ENCODE results near the gene EIF5A2. TPM values are rescaled to one million over a fixed set of nuclear protein-coding genes. Genes with fewer than 3 reads are reported as not detected.
"Not testable (repeated sequence)": the region's sequence is repeated elsewhere in the genome, so short reads cannot be mapped to it uniquely, and the experiment has no call there.

EIF5A2 gene
- 3.2 TPM for total RNA-seq

- DNase-seq: peak; percentile 92
Observed at GRCh38 chr3:170908235-170909116, at the start of gene EIF5A2. Gene EIF5A2 (minus strand): TSS chr3:170908637. CDS start chr3:170907806, 831 bp downstream.

DNA sequence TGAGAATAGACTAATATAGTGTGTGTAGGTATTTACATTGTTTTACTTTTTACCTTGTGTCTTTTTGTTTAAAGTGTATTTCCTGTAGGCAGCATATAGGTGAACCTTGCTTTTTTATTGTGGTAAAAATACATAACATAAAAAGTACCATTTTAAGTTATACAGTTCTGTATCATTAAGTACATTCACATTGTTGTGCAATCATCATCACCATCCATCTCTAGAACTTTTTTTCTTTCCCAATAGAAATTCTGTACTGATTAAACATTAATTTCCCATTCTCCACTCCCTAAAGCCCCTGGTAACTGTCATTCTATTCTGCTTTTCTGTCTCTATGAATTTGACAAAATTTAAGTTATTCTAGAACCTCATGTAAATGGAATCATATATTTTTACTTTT lies 48.2 kb upstream of the EIF5A2 start:
- no peak for DNase-seq

GRCh38 chr3:170953736-170954135 lies 45.3 kb upstream of the EIF5A2 start:
- no peak for DNase-seq

DNA sequence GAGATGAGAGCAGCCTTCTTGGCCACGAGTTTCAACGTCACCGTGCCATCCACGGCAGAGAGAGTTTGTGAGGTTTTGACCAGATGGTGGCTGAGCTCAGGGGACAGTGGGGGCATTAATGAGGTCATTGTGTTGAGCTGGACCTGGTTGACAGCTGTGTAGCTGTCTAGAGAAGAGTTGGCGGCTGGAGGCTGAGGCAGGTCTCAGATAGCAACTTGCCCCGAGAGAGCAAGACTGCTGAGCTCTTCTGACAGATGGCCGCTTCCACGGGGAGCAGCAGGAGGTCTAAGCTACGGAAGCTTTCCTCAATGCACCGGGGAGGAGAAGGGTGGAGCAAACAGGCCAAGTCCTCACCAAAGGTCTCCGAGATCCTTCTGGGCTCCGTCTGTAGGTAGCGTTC lies 44.8 kb upstream of the EIF5A2 start:
- no peak for DNase-seq

- no peak for DNase-seq
Observed at GRCh38 chr3:170949211-170949610, 40.8 kb upstream of the EIF5A2 start.

- DNase-seq: no peak
Observed at GRCh38 chr3:170947018-170947769, 38.8 kb upstream of the EIF5A2 start.

DNA sequence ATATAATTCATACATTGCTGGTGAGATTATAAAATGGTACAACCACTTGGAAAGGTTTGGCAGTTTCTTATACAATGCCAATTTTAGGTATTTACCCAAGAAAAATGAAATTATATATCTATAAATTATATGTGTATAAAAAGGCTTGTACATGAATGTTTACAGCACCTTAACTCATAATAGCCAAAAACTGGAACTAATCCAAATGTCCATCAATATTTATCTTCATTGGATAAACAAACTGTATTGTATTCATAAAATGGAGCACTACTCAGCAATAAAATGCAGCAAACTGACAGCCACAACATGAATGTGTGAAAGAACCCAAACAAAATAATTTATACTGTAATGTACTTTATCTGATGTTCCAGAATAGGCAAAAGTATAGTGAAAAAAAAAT lies 33.6 kb upstream of the EIF5A2 start:
- no peak for DNase-seq

- no peak for DNase-seq
Observed at GRCh38 chr3:170941551-170941950, 33.1 kb upstream of the EIF5A2 start.

GRCh38 chr3:170933039-170933438 lies 24.6 kb upstream of the EIF5A2 start:
- DNase-seq: not testable (repeated sequence)

- not testable (repeated sequence) for DNase-seq
Observed at GRCh38 chr3:170923553-170923952, 15.1 kb upstream of the EIF5A2 start.

DNA sequence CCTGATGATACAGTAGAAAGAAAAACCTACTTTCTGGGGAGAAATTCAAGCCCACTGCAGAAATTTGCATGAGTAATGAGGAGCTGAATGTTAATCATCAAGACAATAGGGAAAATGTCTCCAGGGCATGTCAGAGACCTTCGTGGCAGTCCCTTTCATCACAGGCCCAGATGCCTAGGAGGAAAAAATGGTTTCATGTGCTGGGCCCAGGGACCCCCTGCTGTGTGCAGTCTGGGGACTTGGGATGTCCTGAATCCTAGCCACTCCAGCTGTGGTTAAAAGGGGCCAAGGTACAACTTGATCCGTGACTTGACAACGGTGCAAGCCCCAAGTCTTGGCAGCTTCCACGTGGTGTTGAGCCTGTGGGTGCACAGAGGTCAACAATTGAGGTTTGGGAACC lies 10.3 kb upstream of the EIF5A2 start:
- no peak for DNase-seq

GRCh38 chr3:170914690-170915089 lies 6.3 kb upstream of the EIF5A2 start:
- DNase-seq: no peak

DNA sequence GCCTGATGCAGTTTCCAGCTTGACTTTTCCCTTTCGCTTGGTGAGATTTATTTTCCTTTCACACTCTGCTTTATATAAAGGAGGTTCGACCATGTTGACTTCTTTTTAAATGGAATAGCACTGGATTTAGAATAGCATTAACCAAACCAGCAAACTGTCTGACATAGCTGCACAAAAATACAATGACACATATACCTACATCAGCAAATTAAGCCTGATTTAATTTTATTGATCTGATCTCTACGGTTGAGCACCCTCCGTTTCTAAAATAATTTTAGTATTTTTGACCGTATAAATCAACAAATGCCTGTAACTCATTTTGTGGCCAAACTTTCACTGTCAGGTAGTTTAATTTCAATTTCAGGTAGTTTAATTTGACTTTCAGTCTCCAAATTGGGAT lies 5.8 kb upstream of the EIF5A2 start:
- no peak for DNase-seq

DNA sequence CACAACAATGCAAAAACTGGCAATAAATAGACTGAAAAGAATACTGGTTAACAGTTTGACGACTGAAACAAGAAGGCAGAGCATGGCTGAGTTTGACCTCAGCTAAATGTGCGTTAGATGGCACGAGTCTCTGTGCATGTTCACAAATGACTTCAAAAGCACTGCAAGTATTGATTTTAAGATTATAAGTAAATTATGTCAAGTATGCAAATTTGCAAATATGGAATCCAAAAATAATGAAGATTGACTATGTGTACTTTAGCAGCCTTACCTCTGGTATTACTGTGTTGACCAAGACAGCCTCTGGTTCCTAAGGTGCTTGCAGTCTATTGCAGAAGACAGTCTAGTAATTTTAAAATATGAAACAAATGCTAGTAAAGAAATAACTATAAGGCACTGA lies 2.6 kb upstream of the EIF5A2 start:
- DNase-seq: no peak

DNA sequence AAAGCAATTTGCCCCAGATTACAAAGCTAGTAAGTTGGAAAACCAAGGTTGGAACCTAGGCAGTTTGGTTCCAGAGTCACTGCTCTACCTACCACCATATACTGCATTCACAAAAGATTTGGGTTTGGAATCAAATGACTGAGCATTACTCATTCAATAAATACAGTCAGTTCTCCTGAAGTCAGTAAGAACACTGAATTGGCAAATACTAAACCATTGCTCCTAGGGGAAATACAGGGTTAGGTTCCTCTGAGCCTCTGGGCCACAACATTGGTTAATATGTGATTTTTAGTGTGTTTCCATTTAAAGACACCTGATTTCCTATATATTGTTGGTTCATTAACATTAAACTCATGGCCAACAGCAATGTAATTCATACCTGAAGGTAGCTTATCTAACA lies 2.1 kb upstream of the EIF5A2 start:
- no peak for DNase-seq

DNA sequence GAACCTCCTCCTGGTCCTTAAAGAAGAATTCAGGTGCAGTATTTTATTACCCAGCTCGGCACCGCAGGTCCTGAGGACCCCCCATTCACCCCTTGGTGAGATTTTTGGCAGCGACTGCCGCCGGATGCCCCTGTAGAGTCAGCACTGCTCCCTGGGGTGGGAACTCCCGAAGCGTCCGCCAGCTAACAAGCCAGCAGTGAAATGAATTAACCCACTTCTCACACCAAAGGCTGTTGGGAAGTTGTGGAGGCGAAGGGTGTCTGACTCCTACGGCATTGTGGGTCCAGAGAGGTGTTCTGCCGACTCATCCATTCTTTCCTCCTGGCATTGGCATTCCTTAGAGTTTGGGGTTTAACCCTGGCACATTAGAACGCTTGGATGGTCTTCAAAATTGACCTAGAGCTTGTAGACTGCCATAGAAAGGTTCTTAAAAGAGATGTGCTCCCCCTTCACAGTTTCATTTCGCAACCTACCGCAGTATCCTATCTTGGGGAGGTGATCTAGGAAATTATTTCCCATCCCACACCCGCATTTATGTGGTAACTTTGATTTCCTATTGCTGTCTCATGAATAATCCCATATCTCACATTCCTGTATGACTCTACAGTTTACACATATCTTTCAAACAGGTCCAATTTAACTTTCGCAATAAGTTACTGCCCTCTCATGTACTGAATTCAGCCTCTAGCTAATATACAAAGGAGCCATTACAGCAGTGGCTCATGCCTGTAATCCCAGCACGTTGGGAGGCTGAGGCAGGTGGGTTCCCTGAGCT lies 879 bp upstream of the EIF5A2 start:
- peak; percentile 9 for DNase-seq

DNA sequence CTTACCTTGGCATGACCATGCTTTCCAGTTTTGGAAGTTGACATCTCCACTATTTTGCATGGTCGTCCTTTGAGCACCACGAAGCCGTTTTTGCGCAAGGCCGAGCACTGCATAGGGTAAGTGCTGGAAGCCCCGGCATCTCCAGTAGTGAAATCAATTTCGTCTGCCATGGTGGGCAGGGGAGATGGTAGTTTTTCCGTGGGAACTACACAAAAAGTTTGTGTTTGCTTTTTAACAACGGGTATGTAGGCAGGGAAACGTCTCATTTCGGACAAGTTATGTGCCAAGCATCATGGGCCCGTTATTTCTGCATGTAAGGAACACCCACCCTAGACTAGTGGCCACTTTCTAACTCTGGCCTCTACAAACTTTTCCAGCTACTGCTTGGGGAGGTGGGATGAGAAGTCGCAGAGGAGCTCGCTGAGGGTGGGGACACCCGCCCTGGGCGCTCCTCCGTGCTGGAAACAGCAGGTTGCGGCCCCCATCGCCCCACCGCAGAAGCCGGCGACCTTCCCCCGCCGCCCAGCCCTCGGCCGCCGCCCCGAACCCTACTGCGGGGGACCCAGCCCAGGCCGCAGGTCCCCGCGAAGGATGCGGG lies 701 bp downstream of the EIF5A2 start:
- DNase-seq: no peak

DNA sequence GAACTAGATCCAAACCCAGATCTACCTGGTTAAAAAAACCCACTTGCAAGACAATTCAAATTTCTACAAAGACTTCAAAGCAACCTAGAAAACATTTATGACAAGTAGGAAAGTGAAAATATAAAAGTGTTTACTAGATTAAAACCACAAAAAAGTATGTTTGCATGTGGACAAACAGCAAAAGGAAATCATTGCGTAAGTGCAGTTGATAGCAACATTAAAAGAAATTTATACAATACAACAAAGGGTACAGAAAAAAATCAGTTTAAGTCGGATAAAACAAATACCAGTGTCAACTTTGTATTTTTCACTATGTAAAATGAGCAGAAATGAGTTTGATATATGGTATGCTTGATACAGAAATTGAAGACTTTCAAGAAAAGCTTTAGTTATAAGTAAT lies 2.6 kb downstream of the EIF5A2 start:
- DNase-seq: no peak

- no peak for DNase-seq
Observed at GRCh38 chr3:170903123-170903522, 5.3 kb downstream of the EIF5A2 start.

GRCh38 chr3:170899455-170899854 lies 9.0 kb downstream of the EIF5A2 start:
- DNase-seq: no peak

- DNase-seq: no peak
Observed at GRCh38 chr3:170897978-170898377, 10.5 kb downstream of the EIF5A2 start.

- not testable (repeated sequence) for DNase-seq
Observed at GRCh38 chr3:170897199-170897598, 11.2 kb downstream of the EIF5A2 start.

Measured in skin of body (tissue), 2 donors.